Peyer's patch (tissue), 4 donors: ENCODE data around the gene COMMD4. TPM values are rescaled to one million over a fixed set of nuclear protein-coding genes. Genes with fewer than 3 reads are reported as not detected.

Experiments used
- DNase-seq, 3 donors: peaks; one replicate each; pipeline ENCODE4 v3.0.0-alpha.2; 2017 to 2019
- H3K27ac ChIP-seq, 4 donors: fragments of 200-600 bp; sonication (generic); one replicate each; pipeline ENCODE4 v1.5.1; 2016 to 2019
- H3K27me3 ChIP-seq, 2 donors: fragments of 200-600 bp; sonication (generic); one replicate each; pipeline ENCODE4 v1.5.1; 2019
- H3K36me3 ChIP-seq, 3 donors: fragments of 200-600 bp; sonication (generic); one replicate each; pipeline ENCODE4 v1.5.1; 2016 to 2019
- H3K4me1 ChIP-seq, 4 donors: fragments of 200-600 bp; sonication (generic); one replicate each; pipeline ENCODE4 v1.5.1; 2016 to 2019
- H3K4me3 ChIP-seq, 4 donors: fragments of 200-600 bp; sonication (generic); 1 replicate in 3 of 4; 2 replicates in 1 of 4; pipeline ENCODE4 v1.5.1; 2016 to 2019; ENCODE audit warnings: mild to moderate bottlenecking in 1 of 4
- H3K9me3 ChIP-seq, 4 donors: fragments of 200-600 bp; sonication (generic); one replicate each; pipeline ENCODE4 v1.5.1; 2016 to 2019; ENCODE audit warnings: mild to moderate bottlenecking in 1 of 4
- CTCF ChIP-seq, 6 experiments: fragments of 450-650 bp in 4 of 6; fragments of 200-600 bp in 2 of 6; sonication (generic) in 1 of 6; IDR thresholded peaks; one replicate each; pipeline ENCODE4 v1.5.1; 2017 to 2019; ENCODE audit warnings: antibody characterized with exemption in 6 of 6, mild to moderate bottlenecking in 3 of 6, moderate library complexity in 1 of 6
- POLR2A ChIP-seq, 2 donors: fragments of 450-650 bp; IDR thresholded peaks; one replicate each; pipeline ENCODE4 v1.5.1; 2017; ENCODE audit warnings: antibody characterized with exemption in 2 of 2, mild to moderate bottlenecking in 2 of 2, moderate library complexity in 2 of 2
- total RNA-seq, 4 donors: library from RNA; depleted of rRNA; stranded (reverse); fragments of >200 nt; gene quantifications; one replicate each; pipeline ENCODE4 v1.1.0, GENCODE V29; 2016

COMMD4 gene
- total RNA-seq, 4 donors from 2014 or later, result 54.2 to 107 (median 68.0) TPM

GRCh38 chr15:75367406-75367912 lies 31.6 kb downstream of the COMMD4 start:
- peak overlapping the region; percentile 66 to 97 (median 88) for H3K4me3 ChIP-seq
- no peaks in the 10 kb centered on the region for H3K9me3 ChIP-seq
- no peaks in the 10 kb centered on the region for H3K27me3 ChIP-seq
- peaks cover 0 to 61% (median 0%) of the 10 kb centered on the region in 3 donors for H3K36me3 ChIP-seq
- H3K4me1 ChIP-seq, result peaks cover 0 to 20% (median 6%) of the 10 kb centered on the region in 4 donors
- peak overlapping the region; percentile 95 to 100 (median 98) for H3K27ac ChIP-seq
- no peak for DNase-seq
- TF ChIP-seq CTCF (IDR thresholded peaks at IDR 0.05) (no peak), POLR2A (IDR thresholded peaks at IDR 0.05) (no peak)

GRCh38 chr15:75367913-75368688 lies 32.2 kb downstream of the COMMD4 start, which contains the start of gene MAN2C1:
Gene MAN2C1, minus strand, starts transcription at chr15:75368607. Its CDS starts 24 bp downstream, at chr15:75368583.
- peaks cover 0 to 59% (median 0%) of the 10 kb centered on the region in 3 donors for H3K36me3 ChIP-seq

GRCh38 chr15:75368689-75369239 lies 32.9 kb downstream of the COMMD4 start:
- TF ChIP-seq CTCF (IDR thresholded peaks at IDR 0.05) (peak in 1 of 6 experiments; percentile 24), POLR2A (IDR thresholded peaks at IDR 0.05) (no peak)
- Histone ChIP-seq H3K27me3 (no peaks in the 10 kb centered on the region), H3K36me3 (peaks cover 0 to 60% (median 0%) of the 10 kb centered on the region in 3 donors), H3K9me3 (no peaks in the 10 kb centered on the region), H3K4me1 (peaks cover 0 to 20% (median 6%) of the 10 kb centered on the region in 4 donors), H3K4me3 (peak overlapping the region; percentile 66 to 97 (median 88)), H3K27ac (peak overlapping the region; percentile 95 to 100 (median 98))
- DNase-seq, result no peak

More at GRCh38 chr15:75367913-75368688, 32.2 kb downstream of the COMMD4 start, which contains the start of gene MAN2C1:
- Histone ChIP-seq H3K27ac (peak within 1 kb of the TSS; percentile 95 to 100 (median 98)), H3K27me3 (no peaks in the 10 kb centered on the region), H3K9me3 (no peaks in the 10 kb centered on the region), H3K4me1 (peaks cover 0 to 20% (median 6%) of the 10 kb centered on the region in 4 donors), H3K4me3 (peak within 1 kb of the TSS; percentile 66 to 97 (median 88))
- TF ChIP-seq CTCF (IDR thresholded peaks at IDR 0.05) (peak; percentile 61 to 91 (median 75)), POLR2A (IDR thresholded peaks at IDR 0.05) (peak; percentile 93 to 96)
- peak; percentile 98 to 99 (median 98) for DNase-seq

- Histone ChIP-seq H3K9me3 (no peaks in the 10 kb centered on the region), H3K27ac (peak overlapping the region in 2 of 4 donors; percentile 98 to 100), H3K36me3 (peaks cover 0 to 60% (median 0%) of the 10 kb centered on the region in 3 donors), H3K4me1 (peaks cover 0 to 20% (median 6%) of the 10 kb centered on the region in 4 donors), H3K27me3 (no peaks in the 10 kb centered on the region), H3K4me3 (no peak overlapping the region)
- no peak for DNase-seq
- TF ChIP-seq CTCF (IDR thresholded peaks at IDR 0.05) (no peak), POLR2A (IDR thresholded peaks at IDR 0.05) (no peak)
Observed at GRCh38 chr15:75369897-75370581, 34.2 kb downstream of the COMMD4 start.

GRCh38 chr15:75371486-75371885 lies 35.6 kb downstream of the COMMD4 start:
- H3K4me1 ChIP-seq, result peaks cover 0 to 20% (median 6%) of the 10 kb centered on the region in 4 donors
- no peak for DNase-seq
- H3K36me3 ChIP-seq, result peaks cover 0 to 60% (median 0%) of the 10 kb centered on the region in 3 donors
- H3K4me3 ChIP-seq, result no peak overlapping the region
- no peaks in the 10 kb centered on the region for H3K27me3 ChIP-seq
- no peaks in the 10 kb centered on the region for H3K9me3 ChIP-seq
- TF ChIP-seq POLR2A (IDR thresholded peaks at IDR 0.05), result no peak
- TF ChIP-seq CTCF (IDR thresholded peaks at IDR 0.05), result no peak
- no peak overlapping the region for H3K27ac ChIP-seq
